ENCODE data around the gene MAPKAP1. TPM values are rescaled to one million over a fixed set of nuclear protein-coding genes. Genes with fewer than 3 reads are reported as not detected.

The MAPKAP1 gene
- total and polyA plus RNA-seq, 9 of the 15 experiments (the other 6 are each of a cell fraction or from before 2014, with no cell fraction given): 2.6 to 82.1 (median 61.1) TPM

- TF ChIP-seq POLR2AphosphoS5 (IDR thresholded peaks at IDR 0.05; ENCODE audit: control insufficient read depth, insufficient read depth, low read depth, low read length): no peak
- peak; percentile 55; the same call in 1 of the 2 replicates for TF ChIP-seq ZNF583 (CRISPR knock-in tag; IDR thresholded peaks at IDR 0.05)
- TF ChIP-seq ZNF239 (CRISPR knock-in tag; IDR thresholded peaks at IDR 0.05): no peak
- TF ChIP-seq ZNF41 (CRISPR knock-in tag; conservative IDR thresholded peaks at IDR 0.05): 0 out of 2 replicates have a peak, but pooled peaks have one; percentile 38
- TF ChIP-seq ADNP (tag; IDR thresholded peaks at IDR 0.05): no peak
- peak; percentile 44; the same call in 1 of the 2 replicates for TF ChIP-seq MAX (CRISPR knock-in tag; IDR thresholded peaks at IDR 0.05)
- TF ChIP-seq CBX3 (IDR thresholded peaks at IDR 0.05; ENCODE audit: borderline replicate concordance in 1 of 2, low read length in 2 of 2): 0 out of 3 replicates have a peak, but pooled peaks of 1 of the 2 experiments have one; percentile 32
- peak; percentile 80 for TF ChIP-seq ZNF644 (tag; IDR thresholded peaks at IDR 0.05; ENCODE audit: low read depth)
- peak; percentile 55; the same call in 1 of the 2 replicates for TF ChIP-seq ZNF143 (CRISPR knock-in tag; IDR thresholded peaks at IDR 0.05)
- no peak for TF ChIP-seq ELF1 (tag; IDR thresholded peaks at IDR 0.05)
- TF ChIP-seq MXD1 (CRISPR knock-in tag; IDR thresholded peaks at IDR 0.05; ENCODE audit: borderline replicate concordance, poor library complexity, severe bottlenecking): no peak
- no peak for TF ChIP-seq HIVEP1 (CRISPR knock-in tag; IDR thresholded peaks at IDR 0.05)
- no peak for TF ChIP-seq ZNF217 (CRISPR knock-in tag; IDR thresholded peaks at IDR 0.05)
- no peak for TF ChIP-seq GTF2F1 (IDR thresholded peaks at IDR 0.05; ENCODE audit: low read depth, low read length)
- TF ChIP-seq ILF3 (IDR thresholded peaks at IDR 0.05; ENCODE audit: borderline replicate concordance): no peak
- TF ChIP-seq CBFA2T2 (conservative IDR thresholded peaks at IDR 0.05): no peak
- TF ChIP-seq ETV6 (IDR thresholded peaks at IDR 0.05; ENCODE audit: borderline replicate concordance in 1 of 2, low read depth in 2 of 2, low read length in 1 of 2): no peak
- TF ChIP-seq ETV6 (CRISPR knock-in tag; IDR thresholded peaks at IDR 0.05; ENCODE audit: borderline replicate concordance): no peak
- no peak for TF ChIP-seq NR4A1 (CRISPR knock-in tag; IDR thresholded peaks at IDR 0.05)
- TF ChIP-seq NR4A1 (tag; IDR thresholded peaks at IDR 0.05): peak; percentile 55; the same call in 1 of the 2 replicates
- TF ChIP-seq ZFP30 (CRISPR knock-in tag; IDR thresholded peaks at IDR 0.05; ENCODE audit: borderline replicate concordance): no peak
- TF ChIP-seq ZNF324 (CRISPR knock-in tag; IDR thresholded peaks at IDR 0.05): no peak
- TF ChIP-seq EHMT2 (IDR thresholded peaks at IDR 0.05): peak; percentile 77
- TF ChIP-seq ZBED1 (IDR thresholded peaks at IDR 0.05): no peak
- TF ChIP-seq ZFPM2 (CRISPR knock-in tag; IDR thresholded peaks at IDR 0.05): no peak
- TF ChIP-seq CREB3 (tag; conservative IDR thresholded peaks at IDR 0.05; ENCODE audit: low read depth): peak; percentile 52; the same call in 1 of the 2 replicates
- no peak for TF ChIP-seq NKRF (IDR thresholded peaks at IDR 0.05; ENCODE audit: borderline replicate concordance)
These were observed 281.0 kb downstream of the MAPKAP1 start (continued) for GRCh38 chr9:125425901-125426515.

Data from K562 (cell line).